ENCODE data around the gene SPRED2.

Gene SPRED2

GRCh38 chr2:65438137-65438899 lies 5.9 kb upstream of the SPRED2 start:
- no peak for DNase-seq

DNA sequence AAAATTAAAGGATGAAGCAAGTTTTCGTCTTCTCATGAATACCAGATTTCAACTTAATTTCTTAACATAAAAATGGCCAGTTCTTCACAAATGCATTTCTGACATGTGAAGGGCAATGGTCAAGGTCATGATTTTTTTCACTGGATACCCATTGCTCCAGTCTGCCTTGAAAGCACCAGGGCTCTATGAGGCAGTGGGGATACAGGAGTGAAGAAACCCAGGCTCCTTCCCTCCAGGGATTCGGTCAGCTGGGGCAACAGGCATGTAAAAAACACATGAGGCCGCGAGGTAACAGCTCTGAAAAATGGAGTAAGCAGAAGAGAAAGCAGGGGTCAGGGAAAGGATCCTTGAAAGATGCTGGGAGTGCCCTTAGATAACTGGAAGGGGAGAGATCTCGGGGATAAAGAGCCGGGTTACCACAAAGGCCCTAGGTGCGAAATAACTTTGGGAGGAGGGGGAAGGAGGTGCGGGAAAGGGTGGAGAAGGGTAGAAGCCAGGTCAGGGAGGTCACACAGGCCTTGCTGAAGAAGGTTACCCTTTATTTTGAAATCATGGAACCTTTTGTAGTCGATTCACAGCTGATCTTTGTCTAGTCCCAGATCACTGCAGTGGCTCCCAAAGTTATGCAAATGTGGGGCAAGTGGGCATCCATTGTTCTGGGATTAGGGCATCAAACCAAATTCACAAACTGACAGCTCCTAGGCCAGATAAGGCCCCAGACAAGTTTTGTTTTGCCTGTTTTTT lies 5.2 kb upstream of the SPRED2 start:
- no peak for DNase-seq

- peak; percentile 21 for DNase-seq
Observed at GRCh38 chr2:65436824-65437221, 4.4 kb upstream of the SPRED2 start.

DNA sequence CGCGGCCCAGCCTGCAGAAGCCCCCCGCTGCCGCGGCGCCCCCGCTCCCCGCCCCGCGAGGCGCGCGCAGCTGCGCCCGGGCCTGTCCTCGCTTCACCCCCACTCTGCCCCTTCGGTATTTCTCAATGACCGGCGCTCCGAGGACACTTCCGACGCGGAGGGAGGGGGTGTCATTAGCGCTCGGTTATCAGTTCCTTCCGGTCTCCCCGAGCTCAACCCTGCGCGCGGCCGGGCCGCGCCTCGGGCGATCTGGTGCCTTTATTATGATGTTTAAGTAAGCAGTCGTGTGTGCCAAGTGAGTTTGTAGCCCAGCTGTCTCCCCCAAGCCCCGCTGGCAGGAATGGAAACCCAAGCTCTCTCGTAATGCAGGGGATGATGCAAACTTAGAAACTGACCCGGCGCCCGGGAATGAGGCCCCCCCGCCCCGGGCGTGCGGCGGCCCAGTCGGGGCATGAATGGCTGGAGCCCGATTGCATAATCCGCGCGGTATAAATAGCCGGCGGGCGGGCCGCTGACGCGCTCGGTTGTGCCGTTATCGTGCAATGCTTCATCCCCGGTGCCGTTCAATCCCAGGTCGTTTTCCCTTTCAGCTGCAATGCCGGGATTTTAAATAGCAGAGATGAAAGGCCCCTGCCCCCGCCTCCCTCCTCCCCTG lies 3.9 kb upstream of the SPRED2 start:
- DNase-seq = peak; percentile 33

GRCh38 chr2:65435625-65436168 lies 3.3 kb upstream of the SPRED2 start:
- peak; percentile 8 for DNase-seq

- DNase-seq = no peak
Observed at GRCh38 chr2:65434592-65435241, 2.3 kb upstream of the SPRED2 start.

- peak; percentile 46 for DNase-seq
Observed at GRCh38 chr2:65431421-65432226, 775 bp downstream of the SPRED2 start.

GRCh38 chr2:65430603-65431420 lies 1.6 kb downstream of the SPRED2 start:
- peak; percentile 63 for DNase-seq

DNA sequence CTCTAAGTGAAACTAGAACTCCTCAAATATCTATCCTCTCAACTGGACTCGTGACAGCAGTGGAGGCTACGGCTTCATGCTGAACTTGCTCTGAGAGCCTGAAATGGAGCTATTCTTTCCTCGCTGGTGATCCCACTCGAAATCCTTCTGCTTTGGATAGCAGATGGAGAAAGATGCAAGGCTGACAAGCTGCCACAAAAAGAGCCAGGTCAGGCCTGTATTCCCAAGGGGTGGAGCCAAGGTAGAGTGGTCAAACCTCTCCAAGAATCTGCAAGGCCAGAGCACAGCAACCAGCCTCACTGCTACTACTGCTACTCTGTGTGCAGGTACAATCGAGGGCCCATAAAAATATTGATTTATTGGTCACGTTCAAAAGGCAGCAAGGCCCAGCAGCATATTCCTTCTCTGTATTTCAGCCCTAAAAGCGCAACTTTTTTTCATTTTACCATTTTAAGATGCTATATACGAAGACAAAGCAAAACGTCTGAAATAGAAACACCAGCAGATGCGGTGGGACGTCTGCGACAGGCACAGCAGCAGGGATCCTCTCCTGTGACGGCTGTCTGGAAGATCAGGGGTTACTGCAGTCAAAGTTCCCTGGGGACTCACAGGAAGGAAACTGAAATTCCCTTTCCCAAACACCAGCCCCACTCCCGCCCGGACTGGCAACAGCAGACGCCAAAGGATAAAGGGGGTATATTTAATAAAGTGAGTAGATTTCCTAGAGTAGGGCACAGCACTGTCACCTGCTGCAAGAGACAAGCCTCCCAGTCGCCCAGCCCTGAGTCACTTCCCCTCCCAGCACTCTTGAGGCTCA lies 2.4 kb downstream of the SPRED2 start:
- DNase-seq = no peak

DNA sequence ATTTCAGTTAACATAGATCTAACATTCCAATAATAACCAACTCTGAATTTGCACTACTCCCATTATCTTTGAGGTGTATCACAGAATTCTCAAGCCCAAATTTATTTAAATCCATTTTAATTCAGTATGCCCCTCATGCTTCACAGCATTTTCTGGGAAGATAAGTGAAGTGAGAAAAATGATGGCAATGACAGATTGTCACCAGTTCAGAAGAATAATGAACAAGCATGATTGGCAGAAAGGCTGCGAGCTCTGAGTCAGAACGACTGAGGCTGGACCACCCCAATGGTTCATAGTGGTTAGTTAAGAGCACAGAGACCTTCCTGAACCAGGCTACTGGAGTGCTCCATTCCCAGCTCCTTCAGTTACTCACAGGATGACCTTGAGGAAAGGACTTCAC lies 4.9 kb downstream of the SPRED2 start:
- no peak for DNase-seq

- DNase-seq = no peak
Observed at GRCh38 chr2:65425276-65425675, 7.1 kb downstream of the SPRED2 start.

- DNase-seq = no peak
Observed at GRCh38 chr2:65424391-65424790, 8.0 kb downstream of the SPRED2 start.

GRCh38 chr2:65421432-65421748 lies 11.0 kb downstream of the SPRED2 start:
- DNase-seq = no peak

- DNase-seq = peak; percentile 19
Observed at GRCh38 chr2:65420712-65421431, 11.5 kb downstream of the SPRED2 start.

- DNase-seq = no peak
Observed at GRCh38 chr2:65417509-65418085, 14.8 kb downstream of the SPRED2 start.

DNA sequence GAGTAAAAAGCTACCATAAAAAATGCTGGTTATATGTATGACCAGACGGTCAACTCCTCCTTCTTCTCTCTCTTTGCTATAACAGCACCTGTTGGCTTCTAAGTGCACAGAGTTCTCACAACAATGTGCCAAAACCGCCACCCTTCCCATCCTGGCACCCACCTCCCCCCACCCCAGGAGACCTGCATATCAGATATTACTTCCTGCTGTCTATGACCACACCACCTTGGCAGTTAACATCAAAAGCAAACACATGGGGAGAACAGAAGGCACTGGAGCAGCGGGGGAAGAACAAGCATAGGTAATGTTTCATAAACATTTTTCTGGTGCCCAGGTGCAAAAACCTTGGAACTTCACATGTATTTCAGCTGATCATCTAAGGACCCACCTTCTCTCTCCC lies 15.5 kb downstream of the SPRED2 start:
- peak; percentile 25 for DNase-seq

GRCh38 chr2:65416321-65416720 lies 16.1 kb downstream of the SPRED2 start:
- no peak for DNase-seq

DNA sequence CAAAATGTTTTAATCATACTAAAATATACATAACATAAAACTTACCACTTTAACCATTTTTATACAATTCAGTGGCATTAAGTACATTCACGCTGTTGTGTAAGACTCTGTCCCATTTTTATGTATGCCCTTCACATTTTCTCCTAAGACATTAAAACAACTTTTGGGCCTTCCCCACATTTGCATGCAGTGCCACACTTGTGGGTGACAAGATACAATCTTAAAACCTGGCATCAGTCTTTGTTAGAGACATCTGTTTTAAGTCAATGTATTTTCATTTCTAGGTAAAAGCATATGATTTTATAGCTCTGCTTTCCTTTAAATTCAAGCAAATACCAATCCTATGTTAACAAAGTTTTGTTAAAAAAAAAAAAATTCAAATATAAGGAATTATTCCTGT lies 17.3 kb downstream of the SPRED2 start:
- no peak for DNase-seq

DNA sequence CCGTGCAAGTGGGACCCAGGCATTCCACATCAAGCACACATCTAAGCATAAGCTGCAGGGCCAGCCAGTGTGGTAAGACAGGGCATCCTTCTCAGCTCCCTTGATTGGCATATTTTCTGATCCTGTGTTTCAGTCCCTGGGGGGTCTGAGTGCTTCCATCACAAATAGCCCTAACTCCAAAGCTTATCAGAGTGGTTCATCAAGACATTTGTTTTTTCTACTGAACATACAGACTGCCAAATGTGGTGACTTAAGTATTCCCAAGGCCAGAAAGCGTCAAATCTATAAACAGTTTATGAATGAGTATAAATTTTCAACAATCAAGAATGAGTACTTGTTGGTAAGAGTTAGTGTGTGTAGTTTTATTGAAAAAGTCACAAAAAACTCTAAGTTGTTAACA lies 18.8 kb downstream of the SPRED2 start:
- DNase-seq = no peak

Data from CD4-positive, alpha-beta T cell treated with Interleukin-6 for 4 hours (primary cell).